WTC11 (cell line): ENCODE results near the gene C1orf232. TPM values are rescaled to one million over a fixed set of nuclear protein-coding genes. Genes with fewer than 3 reads are reported as not detected.
A peak's percentile ranks its signal among the peaks of the same experiment; 100 is the strongest.

Source experiments
- ATAC-seq: fragments of 200-7000 bp; cut with Tn5 transposase; 2 replicates; pipeline ENCODE4 v1.10.0; 2021; ENCODE audit warnings: mild to moderate bottlenecking, moderate library complexity
- CTCF ChIA-PET: fragments of 300-600 bp; sonication (Branson Sonifier 250); formaldehyde crosslinking; loops from one replicate; lab custom pipeline; 2021; ENCODE audit warnings: antibody characterized with exemption; lab: Charles Lee
- POLR2A ChIA-PET: fragments of 350-600 bp; sonication (Branson Sonifier 250); formaldehyde crosslinking; loops from one replicate; lab custom pipeline; 2021; ENCODE audit warnings: antibody characterized with exemption; lab: Charles Lee
- DNase-seq: peaks from one replicate; pipeline ENCODE4 v3.0.0; 2021; ENCODE audit warnings: low spot score
- H3K27ac Mint-ChIP-seq: 2 replicates; pipeline ENCODE4 v1.8.0; 2021; ENCODE audit warnings: mixed read lengths
- H3K27me3 Mint-ChIP-seq: 2 replicates; pipeline ENCODE4 v1.8.0; 2021; ENCODE audit warnings: low read depth, mild to moderate bottlenecking, moderate library complexity, mixed read lengths
- H3K36me3 Mint-ChIP-seq: 2 replicates; pipeline ENCODE4 v1.8.0; 2021; ENCODE audit warnings: mixed read lengths
- H3K4me1 Mint-ChIP-seq: 2 replicates; pipeline ENCODE4 v1.8.0; 2022; ENCODE audit warnings: mixed read lengths
- H3K4me3 Mint-ChIP-seq: 2 replicates; pipeline ENCODE4 v1.8.0; 2021; ENCODE audit warnings: mild to moderate bottlenecking, moderate library complexity, mixed read lengths
- H3K9me3 Mint-ChIP-seq: 2 replicates; pipeline ENCODE4 v1.8.0; 2021; ENCODE audit warnings: mixed read lengths
- ARID4B ChIP-seq: sonication (generic); formaldehyde crosslinking; IDR thresholded peaks from 2 replicates; pipeline ENCODE4 v1.8.0; 2023; ENCODE audit warnings: missing genetic modification reagents, mild to moderate bottlenecking, borderline replicate concordance
- ATF2 ChIP-seq: sonication (generic); formaldehyde crosslinking; IDR thresholded peaks from 2 replicates; pipeline ENCODE4 v1.8.1; 2022; ENCODE audit warnings: low read depth, missing genetic modification reagents, borderline replicate concordance
- E2F1 ChIP-seq: sonication (generic); formaldehyde crosslinking; IDR thresholded peaks from 2 replicates; pipeline ENCODE4 v1.8.0; 2022; ENCODE audit warnings: mild to moderate bottlenecking, missing genetic modification reagents
- E2F5 ChIP-seq: sonication (generic); formaldehyde crosslinking; IDR thresholded peaks from 2 replicates; pipeline ENCODE4 v1.8.1; 2022; ENCODE audit warnings: mild to moderate bottlenecking, moderate library complexity, missing genetic modification reagents
- ETV6 ChIP-seq: sonication (generic); formaldehyde crosslinking; IDR thresholded peaks from 2 replicates; pipeline ENCODE4 v1.8.1; 2022; ENCODE audit warnings: mild to moderate bottlenecking, missing genetic modification reagents
- FOXP1 ChIP-seq: sonication (generic); formaldehyde crosslinking; IDR thresholded peaks from 2 replicates; pipeline ENCODE4 v1.8.0; 2022; ENCODE audit warnings: missing genetic modification reagents, mild to moderate bottlenecking, moderate library complexity, borderline replicate concordance
- HMGA2 ChIP-seq: fragments of 250-450 bp; sonication (Bioruptor Pico); IDR thresholded peaks from 2 replicates; pipeline ENCODE4 v1.4.0; 2021; ENCODE audit warnings: mild to moderate bottlenecking, moderate library complexity
- NFATC4 ChIP-seq: fragments of 250-450 bp; sonication (Bioruptor Pico); IDR thresholded peaks from 2 replicates; pipeline ENCODE4 v1.9.0; 2021; ENCODE audit warnings: mild to moderate bottlenecking
- PRRX2 ChIP-seq: fragments of 250-450 bp; sonication (Bioruptor Pico); IDR thresholded peaks from 2 replicates; pipeline ENCODE4 v1.8.0; 2021; ENCODE audit warnings: mild to moderate bottlenecking
- TEAD1 ChIP-seq: sonication (generic); formaldehyde crosslinking; IDR thresholded peaks from 2 replicates; pipeline ENCODE4 v1.8.0; 2022; ENCODE audit warnings: mild to moderate bottlenecking, missing genetic modification reagents
- TEAD4 ChIP-seq: sonication (generic); formaldehyde crosslinking; IDR thresholded peaks from 2 replicates; pipeline ENCODE4 v1.8.0; 2022; ENCODE audit warnings: mild to moderate bottlenecking, missing genetic modification reagents
- ZNF317 ChIP-seq: sonication (generic); formaldehyde crosslinking; IDR thresholded peaks from 2 replicates; pipeline ENCODE4 v1.8.1; 2023; ENCODE audit warnings: low read depth, mild to moderate bottlenecking, moderate library complexity, missing genetic modification reagents, borderline replicate concordance
- ZNF425 ChIP-seq: fragments of 250-450 bp; sonication (Bioruptor Pico); conservative IDR thresholded peaks from 2 replicates; pipeline ENCODE4 v1.9.0; 2021; ENCODE audit warnings: mild to moderate bottlenecking
- ZNF532 ChIP-seq: fragments of 250-450 bp; sonication (Bioruptor Pico); IDR thresholded peaks from 2 replicates; pipeline ENCODE4 v1.9.0; 2021; ENCODE audit warnings: mild to moderate bottlenecking, borderline replicate concordance
- total RNA-seq: library from RNA; stranded (reverse); gene quantifications from 3 replicates; pipeline ENCODE4 v1.2.3, GENCODE V29; 2021

The C1orf232 gene
- total RNA-seq, 1 experiment from 2014 or later, result not detected

GRCh38 chr1:26177182-26177684 is 8.5 kb upstream of the C1orf232 start, which contains the start of gene CNKSR1 (continued):
- no peak for TF ChIP-seq E2F1 (CRISPR knock-in tag)
- TF ChIP-seq TEAD1 (CRISPR knock-in tag), result peak; percentile 92
- no peak for TF ChIP-seq E2F5 (CRISPR knock-in tag)
- TF ChIP-seq FOXP1 (CRISPR knock-in tag), result no peak
- no peak for TF ChIP-seq HMGA2 (CRISPR knock-in tag)
- TF ChIP-seq ZNF532 (CRISPR knock-in tag), result no peak
- no peak for TF ChIP-seq PRRX2
- 0 out of 2 replicates have a peak, but pooled peaks have one; percentile 16 for TF ChIP-seq ETV6 (CRISPR knock-in tag)

GRCh38 chr1:26175346-26175745 is 6.6 kb upstream of the C1orf232 start:
- Mint-ChIP-seq H3K36me3 (no peaks in the 10 kb centered on the region), H3K9me3 (no peaks in the 10 kb centered on the region), H3K27me3 (no peaks in the 10 kb centered on the region)
- POLR2A ChIA-PET, result no interaction called here
- CTCF ChIA-PET, result no interaction called here
- TF ChIP-seq ATF2 (no peak), TEAD4 (no peak)
- TF ChIP-seq, all 79 proteins: peak for 0
- peaks cover 19% of the 10 kb centered on the region for H3K4me1 Mint-ChIP-seq
- DNase-seq (no peak), ATAC-seq (no peak)
- no peak overlapping the region for H3K4me3 Mint-ChIP-seq
- no peak overlapping the region for H3K27ac Mint-ChIP-seq

GRCh38 chr1:26171084-26172072 is 2.6 kb upstream of the C1orf232 start, which contains the start of gene ZNF593OS:
Gene ZNF593OS, minus strand, starts transcription at chr1:26171832. Its CDS starts 171 bp downstream, at chr1:26171661.
- Mint-ChIP-seq H3K9me3 (no peaks in the 10 kb centered on the region), H3K4me1 (peaks cover 19% of the 10 kb centered on the region), H3K27me3 (peaks cover 3% of the 10 kb centered on the region), H3K4me3 (peak within 1 kb of the TSS; percentile 85), H3K36me3 (no peaks in the 10 kb centered on the region), H3K27ac (no peak within 1 kb of the TSS)
- no peak for DNase-seq
- POLR2A ChIA-PET, result interaction anchor here (0.6 kb wide), 1 partner anchor 16 kb away, joined by 4 read pairs; no protein-coding TSS in a partner anchor
- CTCF ChIA-PET, result interaction anchor here (1.3 to 4.0 kb wide), 4 partner anchors 18 to 108 kb away, joined by 3 to 46 read pairs (median 15); partner anchors contain the start of genes CATSPER4 and CEP85
- no peak for ATAC-seq
- TF ChIP-seq HMGA2 (CRISPR knock-in tag) (no peak), ZNF317 (CRISPR knock-in tag) (no peak), TEAD4 (no peak), ZNF425 (CRISPR knock-in tag) (no peak), ARID4B (CRISPR knock-in tag) (no peak), NFATC4 (CRISPR knock-in tag) (no peak)
